HepG2 (cell line): Measurements from ENCODE around the gene CDK15. TPM values are rescaled to one million over a fixed set of nuclear protein-coding genes. Genes with fewer than 3 reads are reported as not detected.
A peak's percentile ranks its signal among the peaks of the same experiment; 100 is the strongest.

Experiments used
- AGO2 ChIP-seq: fragments of 200-400 bp; formaldehyde crosslinking; optimal IDR thresholded peaks from 2 replicates; pipeline ENCODE3; 2017; ENCODE audit warnings: mild to moderate bottlenecking, low read depth, low read length, moderate library complexity
- AHDC1 ChIP-seq: sonication (generic); formaldehyde crosslinking; IDR thresholded peaks from 2 replicates; pipeline ENCODE4 v1.5.1; 2020; ENCODE audit warnings: mild to moderate bottlenecking, missing genetic modification reagents, borderline replicate concordance
- CREB1 ChIP-seq, 2 experiments: fragments of 450-650 bp in 1 of 2; IDR thresholded peaks; 2 replicates each; pipeline ENCODE4 v1.6.1; 2016 to 2017; ENCODE audit warnings: control low read depth in 1 of 2, mild to moderate bottlenecking in 1 of 2, missing compliant biosample characterization in 1 of 2, missing genetic modification characterization in 1 of 2
- DBP ChIP-seq: sonication (generic); formaldehyde crosslinking; IDR thresholded peaks from 2 replicates; pipeline ENCODE4 v1.4.0; 2020; ENCODE audit warnings: missing genetic modification reagents; ENCODE audit errors: not compliant biosample characterization
- HOXA9 ChIP-seq: sonication (generic); formaldehyde crosslinking; IDR thresholded peaks from 2 replicates; pipeline ENCODE4 v1.8.1; 2022; ENCODE audit warnings: missing genetic modification reagents, mild to moderate bottlenecking, moderate library complexity, borderline replicate concordance
- MTERF4 ChIP-seq: sonication (generic); formaldehyde crosslinking; IDR thresholded peaks from 2 replicates; pipeline ENCODE4 v1.8.0; 2023; ENCODE audit warnings: mild to moderate bottlenecking, missing genetic modification reagents
- PLRG1 ChIP-seq: fragments of 450-650 bp; conservative IDR thresholded peaks from 2 replicates; pipeline ENCODE4 v1.6.1; 2016
- SP140L ChIP-seq: sonication (generic); formaldehyde crosslinking; IDR thresholded peaks from 2 replicates; pipeline ENCODE4 v1.4.0; 2020; ENCODE audit warnings: missing genetic modification reagents, borderline replicate concordance
- TAF1 ChIP-seq: sonication (generic); formaldehyde crosslinking; IDR thresholded peaks from 2 replicates; pipeline ENCODE4 v1.4.0; 2020; ENCODE audit warnings: missing genetic modification reagents
- TERF1 ChIP-seq: sonication (generic); formaldehyde crosslinking; IDR thresholded peaks from 2 replicates; pipeline ENCODE4 v1.8.0; 2022; ENCODE audit warnings: mild to moderate bottlenecking, missing genetic modification reagents, moderate library complexity
- ZNF17 ChIP-seq: sonication (generic); formaldehyde crosslinking; IDR thresholded peaks from 2 replicates; pipeline ENCODE4 v1.5.0; 2020; ENCODE audit warnings: mild to moderate bottlenecking, missing genetic modification reagents
- ZNF354B ChIP-seq: sonication (generic); formaldehyde crosslinking; IDR thresholded peaks from 2 replicates; pipeline ENCODE4 v1.8.0; 2022; ENCODE audit warnings: mild to moderate bottlenecking, missing genetic modification reagents
- ZNF431 ChIP-seq: sonication (generic); formaldehyde crosslinking; IDR thresholded peaks from 2 replicates; pipeline ENCODE4 v1.9.0; 2022; ENCODE audit warnings: missing genetic modification reagents, low read depth, mild to moderate bottlenecking, borderline replicate concordance
- ZNF546 ChIP-seq: sonication (generic); formaldehyde crosslinking; conservative IDR thresholded peaks from 2 replicates; pipeline ENCODE4 v1.8.1; 2023; ENCODE audit warnings: mild to moderate bottlenecking, missing genetic modification reagents
- ZNF558 ChIP-seq: sonication (generic); formaldehyde crosslinking; IDR thresholded peaks from 2 replicates; pipeline ENCODE4 v1.9.0; 2022; ENCODE audit warnings: mild to moderate bottlenecking, missing genetic modification reagents, borderline replicate concordance
- ZNF564 ChIP-seq: sonication (generic); formaldehyde crosslinking; IDR thresholded peaks from 2 replicates; pipeline ENCODE4 v1.8.1; 2023; ENCODE audit warnings: mild to moderate bottlenecking, missing genetic modification reagents
- ZNF709 ChIP-seq: sonication (generic); formaldehyde crosslinking; IDR thresholded peaks from 2 replicates; pipeline ENCODE4 v1.5.0; 2020; ENCODE audit warnings: mild to moderate bottlenecking, missing genetic modification reagents
- ZSCAN25 ChIP-seq: sonication (generic); formaldehyde crosslinking; IDR thresholded peaks from 2 replicates; pipeline ENCODE4 v1.8.0; 2022; ENCODE audit warnings: mild to moderate bottlenecking, missing genetic modification reagents
- polyA plus RNA-seq, 8 experiments: library from polyadenylated mRNA; depleted of rRNA in 3 of 8; stranded (reverse) in 7 of 8; unstranded in 1 of 8; fragments of >200 nt; fragmentation: Illumina TruSeq in 4 of 8; extraction: Trizol in 4 of 8; gene quantifications; 2 replicates each; pipeline versions ENCODE4 v1.2.1 to v1.2.3, GENCODE V29; 2011 to 2016; ENCODE audit warnings: low read depth in 4 of 8, missing spikeins in 1 of 8, mixed read lengths in 1 of 8; ENCODE audit not compliant: insufficient read depth in 1 of 8
- total RNA-seq, 5 experiments: library from RNA; depleted of rRNA; stranded (reverse); fragments of >200 nt; fragmentation: Illumina TruSeq; extraction: Trizol; gene quantifications; 2 replicates each; pipeline ENCODE4 v1.2.3, GENCODE V29; 2016; ENCODE audit warnings: low read depth in 1 of 5

Gene CDK15
- total and polyA plus RNA-seq, 2 of the 13 experiments (the other 11 are each of a cell fraction or from before 2014, with no cell fraction given), result not detected

- TF ChIP-seq ZNF431, result peak; percentile 73
- 0 out of 2 replicates have a peak, but pooled peaks have one; percentile 81 for TF ChIP-seq ZNF558 (CRISPR knock-in tag)
- 0 out of 2 replicates have a peak, but pooled peaks have one; percentile 2 for TF ChIP-seq AHDC1 (CRISPR knock-in tag)
- peak; percentile 98 for TF ChIP-seq CREB1 (IDR thresholded peaks at IDR 0.05)
- TF ChIP-seq CREB1 (CRISPR knock-in tag; IDR thresholded peaks at IDR 0.05), result peak; percentile 99
- no peak; the same call in 1 of the 2 replicates for TF ChIP-seq ZSCAN25 (CRISPR knock-in tag)
- no peak for TF ChIP-seq TERF1 (CRISPR knock-in tag)
- 0 out of 2 replicates have a peak, but pooled peaks have one; percentile 16 for TF ChIP-seq SP140L (CRISPR knock-in tag)
- peak; percentile 51; the same call in 1 of the 2 replicates for TF ChIP-seq ZNF546 (CRISPR knock-in tag)
- TF ChIP-seq PLRG1, result no peak
- no peak for TF ChIP-seq HOXA9 (CRISPR knock-in tag)
- no peak; the same call in 1 of the 2 replicates for TF ChIP-seq ZNF709 (CRISPR knock-in tag)
- no peak for TF ChIP-seq ZNF17
- TF ChIP-seq ZNF354B (CRISPR knock-in tag), result no peak
- TF ChIP-seq ZNF564 (CRISPR knock-in tag), result peak; percentile 26
- peak; percentile 71 for TF ChIP-seq TAF1
- TF ChIP-seq MTERF4 (CRISPR knock-in tag), result peak; percentile 55; the same call in 1 of the 2 replicates
- TF ChIP-seq AGO2, result peak; percentile 78
- peak; percentile 70 for TF ChIP-seq DBP
Measured at GRCh38 chr2:201780674-201781493, 25.5 kb upstream of the CDK15 start, which contains the start of gene ALS2 (continued).
